GM18907 (cell line): Measurements from ENCODE around the gene TSFM.
"Not testable (repeated sequence)": the region's sequence is repeated elsewhere in the genome, so short reads cannot be mapped to it uniquely, and the experiment has no call there.

Source experiments
- ATAC-seq: cut with Tn5 transposase; IDR thresholded peaks from one replicate; pipeline ENCODE4 v1.9.1; 2021; ENCODE audit warnings: mild to moderate bottlenecking, moderate library complexity; ENCODE audit not compliant: unreplicated experiment

Gene TSFM

GRCh38 chr12:57762463-57762862, 20.1 kb upstream of the TSFM start:
- no peak for ATAC-seq

GRCh38 chr12:57763881-57764661, 18.5 kb upstream of the TSFM start:
- ATAC-seq, result no peak

- no peak for ATAC-seq
Observed at GRCh38 chr12:57764662-57765002, 18.0 kb upstream of the TSFM start.

GRCh38 chr12:57765003-57765697, 17.4 kb upstream of the TSFM start:
- ATAC-seq, result peak; percentile 60

GRCh38 chr12:57765698-57766463, 16.7 kb upstream of the TSFM start:
- ATAC-seq, result peak; percentile 6

DNA sequence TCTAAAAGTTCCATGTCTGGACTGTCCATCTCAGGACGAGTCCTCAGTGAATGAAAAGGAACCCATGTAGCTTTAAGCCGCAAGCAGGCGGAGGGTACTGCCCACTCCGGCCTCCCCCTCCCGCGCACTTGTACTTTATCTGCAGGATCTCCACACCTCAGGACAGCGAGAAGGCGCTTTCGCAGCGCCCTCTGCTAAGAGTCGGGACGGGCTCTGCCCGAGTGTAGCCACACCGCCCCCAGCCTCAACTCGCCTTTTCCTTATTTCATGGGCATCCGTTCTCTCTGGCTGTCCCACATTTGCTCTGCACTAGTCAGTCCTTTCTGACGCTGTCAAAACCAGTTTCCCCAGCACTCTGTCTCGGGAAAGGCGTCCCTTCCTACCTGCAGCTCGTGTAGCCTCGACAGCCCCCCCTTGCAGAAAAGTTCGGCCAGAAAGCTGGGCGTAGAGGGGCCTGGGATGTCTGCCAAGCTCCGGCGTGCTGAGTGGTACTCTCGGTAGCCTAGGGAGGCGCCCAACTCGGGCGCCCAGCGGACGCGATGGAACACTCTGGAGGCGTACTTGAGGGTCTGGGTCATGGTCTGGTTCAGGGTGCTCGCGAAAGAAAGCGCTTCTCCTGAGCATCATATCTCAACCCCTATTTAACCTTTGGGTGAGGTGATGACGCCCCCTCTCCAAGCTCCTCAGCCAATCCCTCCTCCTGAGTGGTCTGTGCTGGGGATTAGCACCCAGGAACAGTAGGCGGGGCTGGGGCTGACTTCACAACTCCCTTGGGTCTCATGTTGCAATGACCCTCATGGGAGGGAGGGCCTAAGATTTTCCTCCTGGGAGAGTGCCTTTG, 15.9 kb upstream of the TSFM start, which contains the start of gene CYP27B1:
CYP27B1 (minus strand) TSS at position 615 of the 841 bp plus-strand sequence; CDS start at position 578, 37 bp downstream.
- no peak for ATAC-seq

DNA sequence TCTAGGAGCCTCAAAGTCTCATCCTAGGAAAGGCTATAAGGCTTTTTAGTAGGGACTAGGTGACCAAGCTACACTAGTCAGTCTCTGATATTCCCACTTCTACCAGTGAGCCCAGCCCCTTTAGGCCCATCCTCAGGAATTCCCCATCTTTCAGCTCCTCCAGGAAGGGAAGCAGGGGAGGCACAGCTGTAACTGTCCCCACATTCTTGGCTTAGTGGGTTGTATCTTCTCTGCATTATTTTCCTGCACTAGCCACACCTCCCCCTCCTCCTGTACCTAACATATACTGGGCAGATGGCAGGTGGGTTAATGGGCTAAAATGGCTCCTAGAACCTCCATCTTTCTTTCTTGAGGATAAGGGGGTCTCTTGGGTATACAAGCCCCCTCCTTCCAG, 15.3 kb upstream of the TSFM start:
- no peak for ATAC-seq

DNA sequence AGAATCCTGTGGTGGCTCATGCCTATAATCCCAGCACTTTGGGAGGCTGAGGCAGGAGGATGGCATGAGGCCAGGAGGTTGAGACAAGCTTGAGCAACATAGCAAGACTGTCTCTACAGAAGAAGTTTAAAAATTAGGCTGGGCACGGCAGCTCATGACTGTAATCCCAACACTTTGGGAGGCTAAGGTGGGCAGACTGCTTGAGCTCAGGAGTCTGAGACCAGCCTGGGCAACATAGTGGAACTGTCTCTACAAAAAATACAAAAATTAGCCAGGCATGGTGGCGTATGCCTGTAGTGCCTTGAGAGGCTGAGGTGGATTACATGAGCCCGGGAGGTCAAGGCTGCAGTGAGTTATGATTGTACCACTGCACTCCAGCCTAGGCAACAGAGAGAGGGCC, 14.7 kb upstream of the TSFM start:
- ATAC-seq, result no peak

DNA sequence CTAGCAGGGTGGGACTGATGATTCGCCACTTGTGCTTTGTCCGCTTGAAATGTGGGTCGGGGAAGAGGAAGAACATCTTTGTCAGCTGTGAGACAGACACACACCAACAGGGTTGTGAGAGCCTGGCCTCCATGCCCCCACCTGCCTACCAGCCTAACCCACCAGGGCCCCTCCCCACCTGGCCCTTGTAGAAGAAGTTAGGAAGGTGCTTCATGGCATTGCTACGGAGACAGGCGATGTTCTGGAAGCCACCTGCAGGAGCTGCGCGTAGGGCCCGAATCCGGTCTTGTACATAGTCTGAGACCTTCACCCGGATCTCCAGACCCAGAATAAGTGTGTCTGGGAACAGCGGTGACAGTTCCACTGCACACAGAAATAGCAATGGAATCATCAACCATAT, 13.0 kb upstream of the TSFM start:
- no peak for ATAC-seq

GRCh38 chr12:57770734-57771133, 11.9 kb upstream of the TSFM start:
- no peak for ATAC-seq

- ATAC-seq, result peak; percentile 77
Observed at GRCh38 chr12:57771236-57771872, 11.2 kb upstream of the TSFM start.

DNA sequence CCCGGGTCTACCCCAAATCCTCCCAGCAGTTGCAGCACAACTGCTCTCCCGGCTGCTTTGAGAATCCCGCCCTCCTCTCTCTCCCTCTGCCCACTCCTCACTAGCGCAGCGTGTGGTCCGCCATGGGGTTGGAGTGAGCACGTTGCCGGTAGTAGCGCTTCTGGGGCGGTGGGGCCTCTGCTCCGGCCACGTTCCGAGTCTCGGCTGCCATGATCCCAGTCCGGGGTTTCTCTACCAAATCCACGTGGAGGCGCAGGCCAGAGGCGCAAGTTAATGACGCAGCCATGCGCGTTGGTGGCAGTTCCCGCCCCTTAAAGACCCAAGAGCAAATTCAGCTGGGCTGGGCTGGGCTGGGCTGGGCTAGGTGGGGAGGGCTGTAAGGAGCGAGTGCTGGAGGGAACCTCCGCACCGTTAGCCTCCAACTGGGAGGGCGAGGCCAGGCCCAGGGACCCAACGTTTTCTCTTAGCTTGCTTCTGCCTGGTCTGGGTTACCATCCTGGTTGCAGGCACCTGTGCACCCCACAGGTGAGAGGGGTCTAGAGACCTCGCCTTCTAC, 10.6 kb upstream of the TSFM start, which contains the start of gene METTL1:
METTL1 (minus strand) TSS at position 233 of the 556 bp plus-strand sequence; CDS start at position 211, 22 bp downstream.
- peak; percentile 84 for ATAC-seq

- ATAC-seq, result peak; percentile 30
Observed at GRCh38 chr12:57772429-57773322, 9.9 kb upstream of the TSFM start, which contains the start of gene EEF1AKMT3. TSS of gene EEF1AKMT3 (plus strand) at chr12:57772614. CDS start at chr12:57772725, 111 bp downstream.

DNA sequence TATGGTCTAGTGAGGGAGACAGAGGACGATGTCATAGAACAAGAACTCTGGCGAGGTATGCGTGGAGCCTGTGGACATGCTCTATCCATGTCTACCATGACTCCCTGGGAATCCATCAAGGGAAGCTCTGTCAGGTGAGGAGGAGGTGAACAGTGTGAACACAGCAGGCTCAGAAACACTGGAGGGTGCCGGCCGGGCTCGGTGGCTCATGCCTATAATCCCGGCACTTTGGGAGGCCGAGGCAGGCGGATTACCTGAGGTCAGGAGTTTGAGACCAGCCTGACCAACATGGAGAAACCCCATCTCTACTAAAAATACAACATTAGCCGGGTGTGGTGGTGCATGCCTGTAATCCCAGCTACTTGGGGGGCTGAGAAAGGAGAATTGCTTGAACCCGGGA, 8.0 kb upstream of the TSFM start:
- ATAC-seq, result not testable (repeated sequence)

- no peak for ATAC-seq
Observed at GRCh38 chr12:57775044-57775443, 7.5 kb upstream of the TSFM start.

GRCh38 chr12:57775563-57776246, 6.9 kb upstream of the TSFM start:
- ATAC-seq, result no peak

GRCh38 chr12:57776247-57776587, 6.4 kb upstream of the TSFM start:
- no peak for ATAC-seq

- ATAC-seq, result no peak
Observed at GRCh38 chr12:57777367-57777766, 5.2 kb upstream of the TSFM start.
